Retinal pigment epithelial cell (primary cell): ENCODE results near the gene GRPR.

ENCODE experiments used
- DNase-seq: peaks from one replicate; pipeline ENCODE4 v3.0.0-alpha.2; 2010; ENCODE audit warnings: low read depth
- H3K4me3 ChIP-seq: 2 replicates; pipeline ENCODE4 v1.5.1; 2011; ENCODE audit warnings: mild to moderate bottlenecking, low read length, control low read depth, moderate library complexity
- CTCF ChIP-seq: conservative IDR thresholded peaks from 2 replicates; pipeline ENCODE4 v1.5.1; 2011; ENCODE audit warnings: low read depth, low read length, control low read depth, inconsistent platforms

GRPR gene

GRCh38 chrX:16136080-16136479 lies 12.7 kb downstream of the GRPR start:
- no peak for TF ChIP-seq CTCF
- no peak for DNase-seq
- H3K4me3 ChIP-seq, result no peak overlapping the region

GRCh38 chrX:16137416-16138107 lies 14.2 kb downstream of the GRPR start:
- no peak for DNase-seq
- H3K4me3 ChIP-seq, result no peak overlapping the region
- TF ChIP-seq CTCF, result no peak

- H3K4me3 ChIP-seq, result no peak overlapping the region
- TF ChIP-seq CTCF, result no peak
- DNase-seq, result no peak
Observed at GRCh38 chrX:16138108-16138427, 14.7 kb downstream of the GRPR start.

GRCh38 chrX:16140448-16140847 lies 17.1 kb downstream of the GRPR start:
- no peak for DNase-seq
- H3K4me3 ChIP-seq, result no peak overlapping the region
- TF ChIP-seq CTCF, result no peak

- H3K4me3 ChIP-seq, result no peak overlapping the region
- TF ChIP-seq CTCF, result no peak
- DNase-seq, result no peak
Observed at GRCh38 chrX:16140983-16141382, 17.6 kb downstream of the GRPR start.

- no peak for TF ChIP-seq CTCF
- no peak overlapping the region for H3K4me3 ChIP-seq
Observed at GRCh38 chrX:16141422-16142245, 18.3 kb downstream of the GRPR start.

GRCh38 chrX:16142246-16142558 lies 18.8 kb downstream of the GRPR start:
- H3K4me3 ChIP-seq, result no peak overlapping the region
- DNase-seq, result no peak
- TF ChIP-seq CTCF, result no peak

More at GRCh38 chrX:16141422-16142245, 18.3 kb downstream of the GRPR start:
- DNase-seq, result no peak
